ENCODE data around the gene PSMB4. TPM values are rescaled to one million over a fixed set of nuclear protein-coding genes. Genes with fewer than 3 reads are reported as not detected.
"Not testable (repeated sequence)": the region's sequence is repeated elsewhere in the genome, so short reads cannot be mapped to it uniquely, and the experiment has no call there.

Gene PSMB4
- total RNA-seq, 1 experiment from 2014 or later: 940 TPM

DNA sequence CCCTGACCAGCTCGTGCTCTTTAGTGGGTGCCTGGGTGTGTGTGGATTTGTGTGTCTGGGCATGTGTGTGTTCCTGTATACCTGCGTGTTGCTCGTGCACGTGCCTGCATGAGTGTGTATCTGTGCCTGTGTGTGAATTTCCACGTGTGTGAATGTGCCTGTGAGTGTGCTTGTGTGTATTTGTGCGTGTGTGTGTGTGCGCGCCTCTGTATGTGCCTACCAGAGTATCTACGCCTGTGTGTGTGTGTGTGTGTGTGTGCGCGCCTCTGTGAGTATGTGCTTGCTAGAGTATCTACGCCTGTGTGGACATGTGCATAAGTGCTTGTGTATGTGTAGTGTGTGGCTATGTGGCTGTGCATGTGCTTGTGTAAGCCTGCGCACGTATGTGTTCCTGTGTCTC lies 26.2 kb upstream of the PSMB4 start:
- DNase-seq (ENCODE audit: low read depth, low spot score): no peak
- in situ Hi-C loops (cut with HindIII; ENCODE audit: low pct_unique_long_range_greater_than_20kb, low sequenced_read_pairs): no loop called here

DNA sequence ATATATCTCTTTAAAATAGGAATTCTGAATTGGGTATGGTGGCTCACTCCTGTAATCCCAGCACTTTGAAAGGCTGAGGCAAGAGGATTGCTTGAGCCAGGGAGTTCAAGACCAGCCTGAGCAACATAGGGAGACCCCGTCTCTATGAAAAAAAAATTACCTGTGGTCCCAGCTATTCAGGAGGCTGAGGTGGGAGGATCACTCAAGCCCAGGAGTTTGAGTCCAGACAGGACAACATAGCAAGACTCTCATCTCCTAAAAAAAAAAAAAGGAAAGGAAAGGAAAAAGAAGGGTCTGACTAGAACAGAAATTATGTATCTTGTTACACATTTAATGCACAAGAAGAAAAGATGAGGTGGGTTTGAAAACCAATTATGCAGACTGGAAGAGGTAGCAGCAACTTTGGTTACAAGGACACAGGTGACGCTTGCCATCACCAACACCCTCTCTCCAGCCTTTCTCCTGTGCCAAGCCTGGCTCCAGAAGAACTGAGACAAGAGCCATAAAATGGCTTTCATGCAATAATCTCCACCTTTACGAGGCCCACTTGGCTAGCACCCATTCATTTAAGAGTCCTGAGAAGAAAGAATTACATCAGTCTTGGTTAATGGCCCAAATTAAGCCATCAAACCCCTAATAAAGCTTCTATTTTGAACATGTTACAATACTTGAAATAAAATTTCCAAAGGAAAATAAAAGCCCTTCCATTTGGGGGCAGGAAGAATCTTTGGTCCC lies 22.1 kb upstream of the PSMB4 start:
- no peak for DNase-seq (ENCODE audit: low read depth, low spot score)
- in situ Hi-C loops (cut with HindIII; ENCODE audit: low pct_unique_long_range_greater_than_20kb, low sequenced_read_pairs): no loop called here

- in situ Hi-C loops (cut with HindIII; ENCODE audit: low pct_unique_long_range_greater_than_20kb, low sequenced_read_pairs): no loop called here
- DNase-seq (ENCODE audit: low read depth, low spot score): no peak
These were observed 14.8 kb upstream of the PSMB4 start for GRCh38 chr1:151384584-151384983.

- in situ Hi-C loops (cut with HindIII; ENCODE audit: low pct_unique_long_range_greater_than_20kb, low sequenced_read_pairs): no loop called here
- peak; percentile 51 for DNase-seq (ENCODE audit: low read depth, low spot score)
These were observed 13.4 kb upstream of the PSMB4 start for GRCh38 chr1:151386002-151386401.

GRCh38 chr1:151390221-151391078 lies 8.9 kb upstream of the PSMB4 start:
- in situ Hi-C loops (cut with HindIII; ENCODE audit: low pct_unique_long_range_greater_than_20kb, low sequenced_read_pairs); DNase-seq (ENCODE audit: low read depth, low spot score): not testable (repeated sequence)

GRCh38 chr1:151391079-151391563 lies 8.3 kb upstream of the PSMB4 start:
- in situ Hi-C loops (cut with HindIII; ENCODE audit: low pct_unique_long_range_greater_than_20kb, low sequenced_read_pairs): no loop called here
- no peak for DNase-seq (ENCODE audit: low read depth, low spot score)

- DNase-seq (ENCODE audit: low read depth, low spot score): no peak
- in situ Hi-C loops (cut with HindIII; ENCODE audit: low pct_unique_long_range_greater_than_20kb, low sequenced_read_pairs): no loop called here
These were observed 5.8 kb upstream of the PSMB4 start for GRCh38 chr1:151393583-151393982.

- in situ Hi-C loops (cut with HindIII; ENCODE audit: low pct_unique_long_range_greater_than_20kb, low sequenced_read_pairs); DNase-seq (ENCODE audit: low read depth, low spot score): not testable (repeated sequence)
These were observed 3.1 kb upstream of the PSMB4 start for GRCh38 chr1:151396265-151396664.

GRCh38 chr1:151401125-151401788 lies 1.9 kb downstream of the PSMB4 start:
- in situ Hi-C loops (cut with HindIII; ENCODE audit: low pct_unique_long_range_greater_than_20kb, low sequenced_read_pairs): no loop called here
- peak; percentile 81 for DNase-seq (ENCODE audit: low read depth, low spot score)

DNA sequence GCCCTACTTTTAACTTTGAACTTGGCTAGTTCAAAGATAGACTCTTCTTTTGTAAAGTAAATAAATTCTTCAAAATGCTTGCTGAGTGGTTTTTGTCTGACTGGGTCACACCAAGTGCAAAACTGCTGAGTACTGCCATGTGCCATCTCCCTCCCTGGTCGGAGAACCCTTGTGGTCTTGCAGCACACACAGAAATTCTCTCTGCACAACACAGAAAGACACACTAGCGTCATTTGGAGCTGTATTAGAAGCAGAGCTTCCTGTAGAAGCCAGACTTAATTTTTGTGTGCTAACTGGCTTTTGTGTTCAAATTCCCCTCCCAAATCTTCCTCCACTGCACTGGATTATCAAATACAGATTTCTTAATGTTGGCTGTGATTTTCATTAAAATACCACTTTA lies 2.5 kb downstream of the PSMB4 start:
- in situ Hi-C loops (cut with HindIII; ENCODE audit: low pct_unique_long_range_greater_than_20kb, low sequenced_read_pairs): no loop called here
- peak; percentile 70 for DNase-seq (ENCODE audit: low read depth, low spot score)

DNA sequence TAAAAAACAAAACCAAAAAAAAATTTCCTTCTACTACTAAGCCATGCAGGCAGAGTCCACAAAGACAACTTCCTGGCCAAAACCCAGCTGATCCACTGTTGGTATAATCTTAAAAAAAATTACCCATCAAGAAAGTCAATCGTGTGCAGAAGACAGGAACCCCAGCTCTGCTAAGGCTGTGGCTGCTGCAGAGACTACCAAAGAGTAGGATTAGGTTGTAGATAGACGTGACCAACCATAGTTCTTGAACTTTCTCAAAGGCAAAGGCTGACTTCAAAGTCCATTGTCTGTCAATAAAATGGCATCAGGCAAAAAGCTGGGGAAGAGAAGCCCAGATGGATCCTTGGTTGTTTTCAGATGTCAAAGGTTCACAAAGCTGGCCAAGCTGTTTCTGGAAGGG lies 3.4 kb downstream of the PSMB4 start:
- in situ Hi-C loops (cut with HindIII; ENCODE audit: low pct_unique_long_range_greater_than_20kb, low sequenced_read_pairs): no loop called here
- DNase-seq (ENCODE audit: low read depth, low spot score): no peak

DNA sequence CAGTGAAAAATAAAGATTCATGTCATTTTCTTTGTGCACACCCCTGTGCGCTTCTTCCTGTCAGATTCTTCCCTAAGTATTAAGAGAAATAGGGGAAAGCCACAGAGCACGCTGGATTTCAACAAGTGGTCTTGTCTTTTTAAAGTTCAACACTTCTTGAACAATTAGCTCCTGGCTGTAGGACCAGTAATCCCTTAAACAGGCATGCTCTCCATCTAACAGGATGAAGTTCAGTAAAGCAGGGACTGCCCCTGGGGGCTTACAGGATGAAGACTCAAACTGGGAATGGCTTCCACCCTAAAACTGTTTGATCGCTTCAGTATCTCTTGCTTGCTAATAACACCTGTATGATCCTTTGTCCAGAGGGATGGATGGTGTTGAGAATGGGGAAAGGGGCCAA lies 4.2 kb downstream of the PSMB4 start:
- in situ Hi-C loops (cut with HindIII; ENCODE audit: low pct_unique_long_range_greater_than_20kb, low sequenced_read_pairs): no loop called here
- no peak for DNase-seq (ENCODE audit: low read depth, low spot score)

DNA sequence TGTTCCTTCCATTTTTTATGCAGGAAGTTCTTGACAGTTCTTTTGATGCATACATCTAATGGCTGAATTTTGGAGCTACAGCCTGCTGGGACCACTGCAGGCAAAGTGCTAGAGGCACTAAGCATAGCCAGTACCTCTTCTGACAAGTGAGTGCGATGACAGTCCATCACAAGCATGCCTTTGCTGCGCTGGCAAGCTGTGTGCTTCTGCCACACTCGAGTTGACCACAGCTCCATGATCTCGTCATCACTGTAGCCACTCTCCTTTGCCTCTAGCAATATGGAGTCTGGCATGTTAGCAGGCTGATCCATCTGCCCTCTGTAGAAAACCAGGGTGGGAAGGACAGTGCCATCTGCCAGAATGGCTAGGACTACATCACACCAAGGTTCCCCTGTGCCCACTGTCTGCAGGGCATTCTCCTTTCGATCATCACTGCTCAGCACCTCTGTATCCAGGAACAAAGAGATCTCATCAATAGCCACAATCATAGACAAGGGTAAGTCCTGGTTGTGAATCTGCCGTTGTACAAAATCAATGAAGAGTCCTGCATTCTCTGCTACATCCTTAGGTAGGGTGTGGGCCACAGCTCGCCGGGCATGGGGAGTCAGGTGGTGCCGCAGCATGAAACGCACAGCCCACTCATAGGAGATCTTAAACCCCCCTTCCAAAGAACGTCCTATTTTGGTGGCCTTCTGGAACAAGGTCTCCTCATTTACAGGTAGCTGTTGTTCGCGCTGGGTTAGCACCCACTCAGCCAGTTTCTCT lies 6.0 kb downstream of the PSMB4 start:
- no peak for DNase-seq (ENCODE audit: low read depth, low spot score)
- in situ Hi-C loops (cut with HindIII; ENCODE audit: low pct_unique_long_range_greater_than_20kb, low sequenced_read_pairs): no loop called here

GRCh38 chr1:151406176-151406575 lies 6.8 kb downstream of the PSMB4 start:
- DNase-seq (ENCODE audit: low read depth, low spot score): peak; percentile 87
- in situ Hi-C loops (cut with HindIII; ENCODE audit: low pct_unique_long_range_greater_than_20kb, low sequenced_read_pairs): no loop called here

DNA sequence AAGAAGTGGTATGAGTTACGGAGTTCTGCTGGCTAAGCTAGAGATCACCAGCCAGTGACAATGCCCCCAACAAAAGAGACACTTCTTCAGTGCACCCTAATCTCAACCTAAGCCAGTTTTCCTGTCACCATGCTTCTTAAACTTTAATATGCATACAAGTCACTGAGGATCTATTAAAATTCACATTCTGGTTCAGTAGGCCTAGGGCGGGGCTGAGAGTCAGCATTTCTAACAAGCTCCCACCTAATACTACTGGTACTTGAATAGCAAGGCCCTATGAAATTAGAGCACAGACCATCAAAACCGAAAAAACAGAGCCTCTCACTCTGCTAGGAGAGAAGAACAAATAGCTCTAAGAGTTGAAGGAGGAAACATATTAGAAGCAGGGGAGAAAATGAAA lies 7.9 kb downstream of the PSMB4 start:
- in situ Hi-C loops (cut with HindIII; ENCODE audit: low pct_unique_long_range_greater_than_20kb, low sequenced_read_pairs): no loop called here
- DNase-seq (ENCODE audit: low read depth, low spot score): no peak

- DNase-seq (ENCODE audit: low read depth, low spot score): no peak
- in situ Hi-C loops (cut with HindIII; ENCODE audit: low pct_unique_long_range_greater_than_20kb, low sequenced_read_pairs): no loop called here
These were observed 9.5 kb downstream of the PSMB4 start for GRCh38 chr1:151408891-151409290.

DNA sequence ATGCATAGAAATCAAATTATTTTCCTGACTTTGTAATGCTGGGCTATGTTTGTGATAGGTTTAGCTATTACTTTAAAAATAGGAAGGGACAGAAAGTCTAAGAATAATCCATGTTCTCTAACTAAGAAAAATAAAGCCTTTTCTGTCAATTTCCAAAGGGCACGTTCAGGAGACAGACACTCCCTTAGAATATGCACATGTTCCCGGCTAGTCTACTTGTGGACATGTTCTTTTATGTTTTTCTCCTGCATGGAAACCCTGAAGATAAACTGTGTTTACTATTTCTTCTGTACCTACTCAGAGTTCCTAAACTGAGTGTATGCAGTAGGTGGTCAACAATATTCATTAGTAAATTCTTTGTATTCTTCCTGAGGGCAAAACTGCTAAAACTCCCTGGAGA lies 12.5 kb downstream of the PSMB4 start:
- in situ Hi-C loops (cut with HindIII; ENCODE audit: low pct_unique_long_range_greater_than_20kb, low sequenced_read_pairs): no loop called here
- no peak for DNase-seq (ENCODE audit: low read depth, low spot score)

DNA sequence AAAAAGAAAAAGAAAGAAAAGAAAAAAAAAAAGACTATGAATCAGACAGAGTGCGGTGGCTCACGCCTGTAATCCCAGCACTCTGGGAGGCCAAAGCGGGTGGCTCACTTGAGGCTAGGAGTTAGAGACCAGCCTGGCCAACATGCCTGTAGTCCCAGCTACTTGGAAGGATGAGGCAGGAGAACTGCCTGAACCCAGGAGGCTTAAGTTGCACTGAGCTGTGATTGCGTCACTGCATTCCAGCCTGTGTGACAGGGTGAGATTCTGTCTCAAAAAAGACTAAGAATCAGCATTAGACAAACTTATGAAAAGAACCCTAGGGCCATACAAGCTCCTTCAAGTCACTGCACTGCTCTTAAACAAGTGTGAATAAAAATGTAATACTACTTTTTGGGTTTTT lies 16.9 kb downstream of the PSMB4 start:
- DNase-seq (ENCODE audit: low read depth, low spot score): no peak

More for the DNA sequence above, 16.9 kb downstream of the PSMB4 start:
- in situ Hi-C loops (cut with HindIII; ENCODE audit: low pct_unique_long_range_greater_than_20kb, low sequenced_read_pairs): no loop called here

All from SK-MEL-5 (cell line).